H1 (cell line): Measurements from ENCODE around the gene ASTN1. TPM values are rescaled to one million over a fixed set of nuclear protein-coding genes. Genes with fewer than 3 reads are reported as not detected.

Source experiments
- CTCF ChIA-PET: fragments of 300-600 bp; sonication (Branson Sonifier 250); formaldehyde crosslinking; loops from one replicate; lab custom pipeline; 2021; ENCODE audit not compliant: partially characterized antibody; lab: Charles Lee
- POLR2A ChIA-PET: fragments of 300-600 bp; sonication (Branson Sonifier 250); formaldehyde crosslinking; loops from one replicate; lab custom pipeline; 2021; ENCODE audit warnings: inconsistent platforms; ENCODE audit not compliant: partially characterized antibody; lab: Charles Lee
- DNase-seq, 2 experiments: peaks; one replicate each; pipeline versions ENCODE4 v3.0.0 to v3.0.0-alpha.2; 2010 to 2022; ENCODE audit warnings: low spot score in 2 of 2, low read depth in 1 of 2, mixed read lengths in 1 of 2
- FAIRE-seq: peaks from 2 replicates; lab custom pipeline; 2011; peaks lifted over from hg19 to GRCh38; lab: Jason Lieb, UNC
- H2AFZ ChIP-seq: 2 replicates; pipeline ENCODE4 v1.8.1; 2012; ENCODE audit warnings: low read length, inconsistent platforms
- H2AK5ac ChIP-seq: 2 replicates; pipeline ENCODE4 v1.6.1; 2013; ENCODE audit warnings: low read depth, low read length
- H2BK120ac ChIP-seq: replicated peaks from 2 replicates; pipeline ENCODE3; 2013; ENCODE audit warnings: low read depth, low read length, inconsistent platforms
- H2BK12ac ChIP-seq: 2 replicates; pipeline ENCODE4 v1.6.1; 2013; ENCODE audit warnings: low read depth, low read length
- H2BK15ac ChIP-seq: 2 replicates; pipeline ENCODE4 v1.6.1; 2013; ENCODE audit warnings: low read length
- H2BK20ac ChIP-seq: 2 replicates; pipeline ENCODE4 v1.6.1; 2013; ENCODE audit warnings: low read length
- H2BK5ac ChIP-seq: 2 replicates; pipeline ENCODE4 v1.6.1; 2013; ENCODE audit warnings: low read depth, low read length
- H3K14ac ChIP-seq: 2 replicates; pipeline ENCODE4 v1.6.1; 2013; ENCODE audit warnings: inconsistent platforms; ENCODE audit not compliant: insufficient read length
- H3K18ac ChIP-seq: 2 replicates; pipeline ENCODE4 v1.6.1; 2013; ENCODE audit warnings: low read length; ENCODE audit errors: extremely low read depth
- H3K23ac ChIP-seq: 2 replicates; pipeline ENCODE4 v1.6.1; 2013; ENCODE audit warnings: inconsistent platforms; ENCODE audit not compliant: insufficient read length
- H3K23me2 ChIP-seq: 2 replicates; pipeline ENCODE4 v1.6.1; 2013; ENCODE audit warnings: low read depth, low read length
- H3K27ac ChIP-seq: 2 replicates; pipeline ENCODE4 v1.6.1; 2011; ENCODE audit warnings: low read depth, low read length, inconsistent platforms
- H3K27me3 ChIP-seq, 4 experiments: replicated peaks in 1 of 4; 1 replicate in 1 of 4; 2 replicates in 3 of 4; pipeline versions ENCODE4 v1.6.1 to v1.8.1; 2011 to 2013; ENCODE audit warnings: low read length in 3 of 4, mild to moderate bottlenecking in 3 of 4, inconsistent platforms in 2 of 4, mixed read lengths in 2 of 4, moderate library complexity in 1 of 4; ENCODE audit not compliant: control insufficient read depth in 3 of 4, insufficient read depth in 3 of 4; ENCODE audit errors: extremely low read depth in 1 of 4
- H3K36me3 ChIP-seq, 4 experiments: 2 replicates each; pipeline versions ENCODE4 v1.6.1 to v1.8.1; 2011 to 2013; ENCODE audit warnings: mild to moderate bottlenecking in 4 of 4, low read length in 3 of 4, moderate library complexity in 2 of 4, control low read depth in 1 of 4, inconsistent platforms in 1 of 4; ENCODE audit not compliant: insufficient read depth in 4 of 4, control insufficient read depth in 2 of 4
- H3K4ac ChIP-seq: replicated peaks from 2 replicates; pipeline ENCODE3; 2013; ENCODE audit warnings: low read length, low read depth, mixed read lengths, inconsistent platforms; ENCODE audit not compliant: insufficient read length
- H3K4me1 ChIP-seq, 4 experiments: replicated peaks in 1 of 4; 1 replicate in 1 of 4; 2 replicates in 3 of 4; pipeline versions ENCODE4 v1.6.1 to v1.8.1; 2011 to 2013; ENCODE audit warnings: low read length in 3 of 4, inconsistent platforms in 2 of 4, mixed read lengths in 1 of 4; ENCODE audit not compliant: insufficient read depth in 4 of 4, control insufficient read depth in 3 of 4
- H3K4me2 ChIP-seq, 2 experiments: 2 replicates each; pipeline versions ENCODE4 v1.6.1 to v1.8.1; 2011 to 2013; ENCODE audit warnings: low read depth in 2 of 2, low read length in 2 of 2, control low read depth in 1 of 2, inconsistent platforms in 1 of 2, mild to moderate bottlenecking in 1 of 2; ENCODE audit not compliant: insufficient read depth in 1 of 2
- H3K4me3 ChIP-seq, 4 experiments: fragments of 200-600, 300-600 bp in 1 of 4; sonication (generic), shearing (Covaris generic), sonication (Bioruptor Twin) in 1 of 4; 2 replicates each; pipeline versions ENCODE4 v1.5.1 to v1.8.1; 2011 to 2016; ENCODE audit warnings: low read length in 4 of 4, low read depth in 3 of 4, control low read depth in 2 of 4, inconsistent platforms in 2 of 4, mild to moderate bottlenecking in 2 of 4, mixed read lengths in 1 of 4, moderate library complexity in 1 of 4; ENCODE audit not compliant: insufficient read depth in 2 of 4; ENCODE audit errors: extremely low read depth in 1 of 4
- H3K56ac ChIP-seq: replicated peaks from 2 replicates; pipeline ENCODE3; 2013; ENCODE audit warnings: low read depth, mild to moderate bottlenecking, mixed read lengths, low read length, inconsistent platforms; ENCODE audit not compliant: insufficient read length
- H3K79me1 ChIP-seq: 2 replicates; pipeline ENCODE4 v1.6.1; 2013; ENCODE audit warnings: low read depth, low read length, control low read depth
- H3K79me2 ChIP-seq, 2 experiments: 2 replicates each; pipeline versions ENCODE4 v1.6.1 to v1.8.1; 2012 to 2013; ENCODE audit warnings: low read length in 2 of 2, mild to moderate bottlenecking in 2 of 2, inconsistent platforms in 1 of 2; ENCODE audit not compliant: insufficient read depth in 2 of 2, control insufficient read depth in 1 of 2
- H3K9ac ChIP-seq, 4 experiments: replicated peaks in 1 of 4; 1 replicate in 1 of 4; 2 replicates in 3 of 4; pipeline versions ENCODE4 v1.6.1 to v1.8.1; 2011 to 2013; ENCODE audit warnings: low read depth in 3 of 4, low read length in 3 of 4, control low read depth in 2 of 4, mild to moderate bottlenecking in 2 of 4, moderate library complexity in 2 of 4, inconsistent platforms in 1 of 4; ENCODE audit errors: extremely low read depth in 1 of 4
- H3K9me3 ChIP-seq, 2 experiments: 2 replicates each; pipeline versions ENCODE4 v1.6.1 to v1.8.1; 2012 to 2013; ENCODE audit warnings: mild to moderate bottlenecking in 2 of 2, moderate library complexity in 2 of 2, control low read depth in 1 of 2, inconsistent platforms in 1 of 2, low read depth in 1 of 2, low read length in 1 of 2, mixed read lengths in 1 of 2; ENCODE audit not compliant: insufficient read depth in 2 of 2
- H4K20me1 ChIP-seq, 2 experiments: replicated peaks in 1 of 2; 2 replicates each; pipeline versions ENCODE3 to v1.8.1; 2011 to 2013; ENCODE audit warnings: inconsistent platforms in 2 of 2, low read length in 2 of 2, mild to moderate bottlenecking in 1 of 2; ENCODE audit not compliant: insufficient read depth in 2 of 2, control insufficient read depth in 1 of 2
- H4K5ac ChIP-seq: 2 replicates; pipeline ENCODE4 v1.6.1; 2013; ENCODE audit warnings: low read length, low read depth, mixed read lengths, inconsistent platforms; ENCODE audit not compliant: insufficient read length
- H4K8ac ChIP-seq: 2 replicates; pipeline ENCODE4 v1.8.0; 2013; ENCODE audit warnings: mild to moderate bottlenecking, moderate library complexity, low read length, inconsistent platforms; ENCODE audit not compliant: insufficient read depth; ENCODE audit errors: extremely low read depth
- H4K91ac ChIP-seq: replicated peaks from 2 replicates; pipeline ENCODE3; 2013; ENCODE audit warnings: low read length, mixed read lengths, inconsistent platforms; ENCODE audit not compliant: insufficient read length
- BRCA1 ChIP-seq: IDR thresholded peaks from 2 replicates; pipeline ENCODE4 v1.6.1; 2012; ENCODE audit warnings: low read depth, low read length, improper control_type of control experiment
- FOSL1 ChIP-seq: IDR thresholded peaks from 2 replicates; pipeline ENCODE4 v1.6.1; 2011; ENCODE audit warnings: mild to moderate bottlenecking, low read depth, low read length, moderate library complexity; ENCODE audit not compliant: insufficient read depth
- RBBP5 ChIP-seq: IDR thresholded peaks from 2 replicates; pipeline ENCODE4 v1.7.1; 2012; ENCODE audit warnings: low read depth, mild to moderate bottlenecking, inconsistent platforms, low read length, moderate library complexity, borderline replicate concordance
- WGBS, 2 experiments: shearing (Covaris generic) in 1 of 2; methylation state at CpG; one replicate each; pipeline versions ENCODE4 v1.1.6 to v1.1.7; 2013 to 2015; ENCODE audit warnings: low lambda C conversion rate in 2 of 2, mixed read lengths in 2 of 2, inconsistent platforms in 1 of 2, low coverage in 1 of 2, missing lambda C conversion rate in 1 of 2; ENCODE audit not compliant: insufficient replicate concordance in 2 of 2, insufficient coverage in 1 of 2, insufficient read length in 1 of 2; ENCODE audit errors: extremely low coverage in 1 of 2, missing lambda C conversion rate in 1 of 2; 5-methylcytosine and 5-hydroxymethylcytosine counted together
- polyA plus RNA-seq, 7 experiments: library from polyadenylated mRNA; depleted of rRNA in 3 of 7; stranded (reverse) in 5 of 7; unstranded in 2 of 7; fragments of >200 nt in 5 of 7; fragments of 200-250 nt in 2 of 7; gene quantifications; 1 replicate in 5 of 7; 2 replicates in 1 of 7; 4 replicates in 1 of 7; pipeline versions ENCODE4 v1.2.1 to v1.2.3, GENCODE V29; 2011 to 2013; ENCODE audit warnings: missing spikeins in 2 of 7, mixed read lengths in 2 of 7
- total RNA-seq: library from RNA; stranded (reverse); fragmentation: NEBNext Ultra II Directional; extraction: Animal tissue kit (Norgen Biotek cat#: 25700); gene quantifications from 2 replicates; pipeline ENCODE4 v1.2.1, GENCODE V29; 2021
- TF ChIP-seq, protein P1 (sequence below): IDR thresholded peaks from 2 replicates; pipeline ENCODE4 v1.6.1; 2011; ENCODE audit warnings: low read length, improper control_type of control experiment

Gene ASTN1
- total and polyA plus RNA-seq, 2 of the 8 experiments (the other 6 are each of a cell fraction or from before 2014, with no cell fraction given): 2.9 to 4.1 TPM

DNA sequence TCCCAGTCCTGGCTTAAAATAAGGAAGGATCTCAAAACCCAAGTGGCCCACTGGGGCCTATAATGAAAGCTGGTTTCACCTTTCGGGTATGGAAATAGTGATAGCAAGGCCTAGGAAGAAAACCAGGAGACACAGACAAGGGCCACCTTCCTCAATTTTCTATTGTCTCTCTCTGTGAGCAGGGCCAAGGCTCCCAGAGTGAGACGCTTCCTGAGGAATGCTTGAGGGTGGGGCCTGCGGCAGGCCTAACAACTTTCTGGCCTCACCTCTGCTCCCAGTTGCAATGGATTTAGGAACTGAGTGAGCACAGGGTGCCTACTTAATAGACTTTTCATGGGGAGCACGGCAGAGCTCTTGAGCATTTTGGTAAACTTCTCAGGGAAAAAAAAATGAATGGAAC, 300.9 kb downstream of the ASTN1 start:
- H4K91ac ChIP-seq: no peak overlapping the region
- H2BK20ac ChIP-seq: no peak overlapping the region
- H3K27ac ChIP-seq: no peak overlapping the region
- H3K4me3 ChIP-seq: no peak overlapping the region
- TF ChIP-seq, protein P1, sequence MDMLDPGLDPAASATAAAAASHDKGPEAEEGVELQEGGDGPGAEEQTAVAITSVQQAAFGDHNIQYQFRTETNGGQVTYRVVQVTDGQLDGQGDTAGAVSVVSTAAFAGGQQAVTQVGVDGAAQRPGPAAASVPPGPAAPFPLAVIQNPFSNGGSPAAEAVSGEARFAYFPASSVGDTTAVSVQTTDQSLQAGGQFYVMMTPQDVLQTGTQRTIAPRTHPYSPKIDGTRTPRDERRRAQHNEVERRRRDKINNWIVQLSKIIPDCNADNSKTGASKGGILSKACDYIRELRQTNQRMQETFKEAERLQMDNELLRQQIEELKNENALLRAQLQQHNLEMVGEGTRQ: no peak
- TF ChIP-seq BRCA1: no peak
- TF ChIP-seq RBBP5: no peak
- TF ChIP-seq FOSL1: no peak
- no peaks in the 10 kb centered on the region for H3K36me3 ChIP-seq
- no peaks in the 10 kb centered on the region for H3K79me1 ChIP-seq
- 93% methylated on average over 4 of the region's 4 CpGs; no CpG with 5 or more reads in 1 of the 2 experiments for WGBS, 2 experiments
- DNase-seq (no peak), FAIRE-seq (no peak)
- H3K79me2 ChIP-seq: no peaks in the 10 kb centered on the region
- no peak overlapping the region for H3K18ac ChIP-seq
- no peak overlapping the region for H2BK5ac ChIP-seq
- H3K4ac ChIP-seq: no peak overlapping the region
- H3K4me2 ChIP-seq: no peak overlapping the region
- H3K4me1 ChIP-seq: no peaks in the 10 kb centered on the region
- no peak overlapping the region for H2BK120ac ChIP-seq
- no peaks in the 10 kb centered on the region for H3K27me3 ChIP-seq
- no peak overlapping the region for H2AK5ac ChIP-seq
- H3K23ac ChIP-seq: no peak overlapping the region
- H4K20me1 ChIP-seq: no peaks in the 10 kb centered on the region
- H3K9ac ChIP-seq: no peak overlapping the region
- H4K5ac ChIP-seq: no peak overlapping the region
- H2BK15ac ChIP-seq: no peak overlapping the region
- H4K8ac ChIP-seq: no peak overlapping the region
- H2AFZ ChIP-seq: no peak overlapping the region
- ChIA-PET CTCF (interaction anchor here (1.1 to 2.6 kb wide), 3 partner anchors 9 to 34 kb away, joined by 3 to 13 read pairs (median 3); no protein-coding TSS in a partner anchor), POLR2A (no interaction called here)
- H3K14ac ChIP-seq: no peak overlapping the region
- no peaks in the 10 kb centered on the region for H3K9me3 ChIP-seq
- H3K23me2 ChIP-seq: no peaks in the 10 kb centered on the region
- no peak overlapping the region for H3K56ac ChIP-seq
- no peak overlapping the region for H2BK12ac ChIP-seq
